Measurements from ENCODE around the gene NCAPD2.
A peak's percentile ranks its signal among the peaks of the same experiment; 100 is the strongest.

Gene NCAPD2
- 58.8 to 121 (median 116) reads per million in 4 experiments for total RNA-seq

- peak; percentile 90 for DNase-seq
These were observed at the start of gene NCAPD2 for GRCh38 chr12:6493497-6494257. NCAPD2 (plus strand) TSS chr12:6494102; CDS start chr12:6495099, 997 bp downstream.

GRCh38 chr12:6444704-6445688 is 48.9 kb upstream of the NCAPD2 start, which contains the start of gene CD27:
CD27 (plus strand) TSS chr12:6444955; CDS start chr12:6445096, 141 bp downstream.
- DNase-seq = no peak

GRCh38 chr12:6450091-6450868 is 43.6 kb upstream of the NCAPD2 start:
- no peak for DNase-seq

- no peak for DNase-seq
These were observed 43.0 kb upstream of the NCAPD2 start for GRCh38 chr12:6450869-6451347.

- DNase-seq = peak; percentile 76
These were observed 42.3 kb upstream of the NCAPD2 start, which contains the start of gene TAPBPL for GRCh38 chr12:6451348-6452244. TAPBPL (plus strand) TSS chr12:6452042; CDS start chr12:6452249, 207 bp downstream.

- no peak for DNase-seq
These were observed 41.5 kb upstream of the NCAPD2 start for GRCh38 chr12:6452245-6452943.

GRCh38 chr12:6452944-6453630 is 40.8 kb upstream of the NCAPD2 start:
- no peak for DNase-seq

- no peak for DNase-seq
These were observed 36.5 kb upstream of the NCAPD2 start for GRCh38 chr12:6457220-6457945.

- DNase-seq = no peak
These were observed 35.5 kb upstream of the NCAPD2 start for GRCh38 chr12:6458281-6459003.

GRCh38 chr12:6459004-6459337 is 34.9 kb upstream of the NCAPD2 start:
- no peak for DNase-seq

- no peak for DNase-seq
These were observed 33.0 kb upstream of the NCAPD2 start for GRCh38 chr12:6460751-6461371.

GRCh38 chr12:6461401-6462233 is 32.3 kb upstream of the NCAPD2 start:
- peak; percentile 60 for DNase-seq

- peak; percentile 18 for DNase-seq
These were observed 31.5 kb upstream of the NCAPD2 start for GRCh38 chr12:6462234-6462995.

- no peak for DNase-seq
These were observed 30.7 kb upstream of the NCAPD2 start for GRCh38 chr12:6463216-6463615.

GRCh38 chr12:6463858-6464257 is 30.0 kb upstream of the NCAPD2 start:
- no peak for DNase-seq

GRCh38 chr12:6464531-6464930 is 29.4 kb upstream of the NCAPD2 start:
- no peak for DNase-seq

Data from effector CD8-positive, alpha-beta T cell (primary cell).